ENCODE measurements around the gene SNX14. TPM values are rescaled to one million over a fixed set of nuclear protein-coding genes. Genes with fewer than 3 reads are reported as not detected.

SNX14 gene
- total and polyA plus RNA-seq, 2 of the 8 experiments (the other 6 are each of a cell fraction or from before 2014, with no cell fraction given) = 11.9 to 24.2 TPM

- H2BK120ac ChIP-seq (replicated peaks; ENCODE audit: low read depth, low read length) = no peak overlapping the region
- no peaks in the 10 kb centered on the region for H3K79me2 ChIP-seq (ENCODE audit: control insufficient read depth in 1 of 2, insufficient read depth in 2 of 2, low read length in 2 of 2)
- H2AFZ ChIP-seq (ENCODE audit: low read length) = no peak overlapping the region
- no peaks in the 10 kb centered on the region for H3K4me1 ChIP-seq (replicated peaks in 1 of 4; ENCODE audit: control insufficient read depth in 3 of 4, insufficient read depth in 4 of 4, low read length in 3 of 4)
- H3K9ac ChIP-seq (replicated peaks in 1 of 4; ENCODE audit: extremely low read depth in 1 of 4, low read depth in 3 of 4, low read length in 3 of 4) = no peak overlapping the region
- FAIRE-seq (no peak), DNase-seq (ENCODE audit: low read depth in 1 of 2, low spot score in 2 of 2) (no peak)
- no peak overlapping the region for H3K4ac ChIP-seq (replicated peaks; ENCODE audit: insufficient read length, low read depth, low read length)
- H4K5ac ChIP-seq (ENCODE audit: insufficient read length, low read depth, low read length) = no peak overlapping the region
- no peaks in the 10 kb centered on the region for H3K27me3 ChIP-seq (replicated peaks in 1 of 4; ENCODE audit: control insufficient read depth in 3 of 4, extremely low read depth in 1 of 4, insufficient read depth in 3 of 4, low read length in 3 of 4)
- H4K20me1 ChIP-seq (replicated peaks in 1 of 2; ENCODE audit: control insufficient read depth in 1 of 2, insufficient read depth in 2 of 2, low read length in 2 of 2) = no peaks in the 10 kb centered on the region
- H3K36me3 ChIP-seq (ENCODE audit: control insufficient read depth in 2 of 4, insufficient read depth in 4 of 4, low read length in 3 of 4) = peaks cover 0 to 6% (median 0%) of the 10 kb centered on the region in 4 experiments; a peak in 3 of 8 replicates
- no peak overlapping the region for H3K14ac ChIP-seq (ENCODE audit: insufficient read length)
- H3K79me1 ChIP-seq (ENCODE audit: low read depth, low read length) = no peaks in the 10 kb centered on the region
- WGBS, 2 experiments (ENCODE audit: extremely low coverage in 1 of 2, insufficient coverage in 1 of 2, insufficient read length in 1 of 2, insufficient replicate concordance in 2 of 2, low coverage in 1 of 2, low lambda C conversion rate in 2 of 2, missing lambda C conversion rate in 1 of 2) = 93% methylated on average over 1 of the region's 1 CpG; no CpG with 5 or more reads in 1 of the 2 experiments
- H4K91ac ChIP-seq (replicated peaks; ENCODE audit: insufficient read length, low read length) = no peak overlapping the region
- no peak overlapping the region for H3K56ac ChIP-seq (replicated peaks; ENCODE audit: insufficient read length, low read depth, low read length)
- POLR2A ChIA-PET (ENCODE audit: partially characterized antibody) = no interaction called here
- H3K4me3 ChIP-seq (ENCODE audit: extremely low read depth in 1 of 4, insufficient read depth in 2 of 4, low read depth in 3 of 4, low read length in 4 of 4) = no peak overlapping the region
- no peak overlapping the region for H3K27ac ChIP-seq (ENCODE audit: low read depth, low read length)
- H3K9me3 ChIP-seq (ENCODE audit: insufficient read depth in 2 of 2, low read depth in 1 of 2, low read length in 1 of 2) = no peaks in the 10 kb centered on the region
- CTCF ChIA-PET (ENCODE audit: partially characterized antibody) = no interaction called here
- no peak overlapping the region for H3K18ac ChIP-seq (ENCODE audit: extremely low read depth, low read length)
- H2BK20ac ChIP-seq (ENCODE audit: low read length) = no peak overlapping the region
- H3K23me2 ChIP-seq (ENCODE audit: low read depth, low read length) = no peaks in the 10 kb centered on the region
- H2BK15ac ChIP-seq (ENCODE audit: low read length) = no peak overlapping the region
- H2AK5ac ChIP-seq (ENCODE audit: low read depth, low read length) = no peak overlapping the region
- H3K23ac ChIP-seq (ENCODE audit: insufficient read length) = no peak overlapping the region
- no peak overlapping the region for H4K8ac ChIP-seq (ENCODE audit: extremely low read depth, insufficient read depth, low read length)
- H2BK5ac ChIP-seq (ENCODE audit: low read depth, low read length) = no peak overlapping the region
- H2BK12ac ChIP-seq (ENCODE audit: low read depth, low read length) = no peak overlapping the region
- no peak overlapping the region for H3K4me2 ChIP-seq (ENCODE audit: insufficient read depth in 1 of 2, low read depth in 2 of 2, low read length in 2 of 2)
- TF ChIP-seq EZH2 (IDR thresholded peaks at IDR 0.05; ENCODE audit: low read depth, low read length, severe bottlenecking) (no peak), POLR2AphosphoS5 (IDR thresholded peaks at IDR 0.05; ENCODE audit: low read depth, low read length) (no peak), SIN3A (conservative IDR thresholded peaks at IDR 0.05 in 1 of 2, IDR thresholded peaks at IDR 0.05 in 1 of 2; ENCODE audit: low read depth in 1 of 2, low read length in 2 of 2) (no peak), KDM1A (IDR thresholded peaks at IDR 0.05; ENCODE audit: borderline replicate concordance, low read length) (no peak)
Observed at GRCh38 chr6:85544776-85545175, 48.9 kb downstream of the SNX14 start.

Data from H1 (cell line).